HFFc6 (cell line): ENCODE data around the gene INPPL1. TPM values are rescaled to one million over a fixed set of nuclear protein-coding genes. Genes with fewer than 3 reads are reported as not detected.

Experiments
- DNase-seq: peaks from one replicate; pipeline ENCODE4 v3.0.0-alpha.2; 2018
- H3K27ac Mint-ChIP-seq: 2 replicates; pipeline ENCODE4 v1.8.0; 2020; ENCODE audit warnings: mild to moderate bottlenecking, mixed read lengths
- H3K27me3 Mint-ChIP-seq: 2 replicates; pipeline ENCODE4 v1.8.0; 2021; ENCODE audit warnings: mild to moderate bottlenecking, moderate library complexity, mixed read lengths; ENCODE audit not compliant: insufficient read depth
- H3K36me3 Mint-ChIP-seq: 2 replicates; pipeline ENCODE4 v1.8.0; 2021; ENCODE audit warnings: low read depth, mixed read lengths
- H3K4me1 Mint-ChIP-seq: 2 replicates; pipeline ENCODE4 v1.8.0; 2020; ENCODE audit warnings: low read depth, mixed read lengths
- H3K4me3 Mint-ChIP-seq: 2 replicates; pipeline ENCODE4 v1.8.0; 2020; ENCODE audit warnings: mild to moderate bottlenecking, moderate library complexity, mixed read lengths
- H3K9me3 Mint-ChIP-seq: 2 replicates; pipeline ENCODE4 v1.8.0; 2020; ENCODE audit warnings: mild to moderate bottlenecking, mixed read lengths
- CTCF ChIP-seq: fragments of 200-600 bp; sonication (generic); IDR thresholded peaks from 2 replicates; pipeline ENCODE4 v1.5.0; 2021; ENCODE audit warnings: antibody characterized with exemption, mild to moderate bottlenecking
- total RNA-seq, 6 experiments: library from RNA; stranded (reverse); fragmentation: NEBNext Ultra II Directional; extraction: Animal tissue kit (Norgen Biotek cat#: 25700); gene quantifications; 2 replicates in 1 of 6; 3 replicates in 5 of 6; pipeline ENCODE4 v1.2.3, GENCODE V29; 2021

Gene INPPL1
- total RNA-seq, 6 experiments from 2014 or later = 181 to 228 (median 212) TPM

- Mint-ChIP-seq H3K36me3 (peaks cover 4% of the 10 kb centered on the region; the same call in 1 of the 2 replicates), H3K4me1 (peaks cover 20% of the 10 kb centered on the region), H3K9me3 (no peaks in the 10 kb centered on the region), H3K4me3 (no peak overlapping the region), H3K27ac (no peak overlapping the region), H3K27me3 (peaks cover 10% of the 10 kb centered on the region)
- DNase-seq = no peak
- TF ChIP-seq CTCF = no peak
Measured at GRCh38 chr11:72220696-72221363, 3.7 kb upstream of the INPPL1 start.

DNA sequence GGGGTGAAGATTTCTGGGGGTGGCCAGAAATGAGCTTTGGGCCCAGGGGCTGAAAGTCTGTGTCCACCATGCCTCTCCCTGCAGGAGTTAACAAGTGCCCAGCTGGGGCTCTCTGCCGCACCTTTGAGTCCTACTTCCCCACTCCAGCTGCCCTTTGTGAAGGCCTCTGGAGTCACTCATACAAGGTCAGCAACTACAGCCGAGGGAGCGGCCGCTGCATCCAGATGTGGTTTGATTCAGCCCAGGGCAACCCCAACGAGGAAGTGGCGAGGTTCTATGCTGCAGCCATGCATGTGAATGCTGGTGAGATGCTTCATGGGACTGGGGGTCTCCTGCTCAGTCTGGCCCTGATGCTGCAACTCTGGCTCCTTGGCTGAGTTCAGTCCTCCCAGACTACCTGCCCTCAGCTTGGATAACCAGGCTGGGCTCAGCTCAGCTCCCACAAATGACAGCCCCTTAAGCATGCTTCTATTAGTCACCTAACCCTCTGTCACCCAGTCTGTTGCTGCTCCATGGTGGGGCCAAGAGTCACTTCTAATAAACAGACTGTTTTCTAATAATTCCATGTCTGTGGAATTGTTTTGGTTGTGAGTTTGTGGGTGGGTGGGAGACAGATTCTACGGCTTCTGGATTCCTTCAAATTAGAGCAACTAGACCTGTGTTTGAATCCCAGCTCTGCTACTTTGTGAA, 3.0 kb upstream of the INPPL1 start:
- Mint-ChIP-seq H3K4me3 (no peak overlapping the region; the same call in 1 of the 2 replicates), H3K4me1 (peaks cover 26% of the 10 kb centered on the region)
- no peak for TF ChIP-seq CTCF

DNA sequence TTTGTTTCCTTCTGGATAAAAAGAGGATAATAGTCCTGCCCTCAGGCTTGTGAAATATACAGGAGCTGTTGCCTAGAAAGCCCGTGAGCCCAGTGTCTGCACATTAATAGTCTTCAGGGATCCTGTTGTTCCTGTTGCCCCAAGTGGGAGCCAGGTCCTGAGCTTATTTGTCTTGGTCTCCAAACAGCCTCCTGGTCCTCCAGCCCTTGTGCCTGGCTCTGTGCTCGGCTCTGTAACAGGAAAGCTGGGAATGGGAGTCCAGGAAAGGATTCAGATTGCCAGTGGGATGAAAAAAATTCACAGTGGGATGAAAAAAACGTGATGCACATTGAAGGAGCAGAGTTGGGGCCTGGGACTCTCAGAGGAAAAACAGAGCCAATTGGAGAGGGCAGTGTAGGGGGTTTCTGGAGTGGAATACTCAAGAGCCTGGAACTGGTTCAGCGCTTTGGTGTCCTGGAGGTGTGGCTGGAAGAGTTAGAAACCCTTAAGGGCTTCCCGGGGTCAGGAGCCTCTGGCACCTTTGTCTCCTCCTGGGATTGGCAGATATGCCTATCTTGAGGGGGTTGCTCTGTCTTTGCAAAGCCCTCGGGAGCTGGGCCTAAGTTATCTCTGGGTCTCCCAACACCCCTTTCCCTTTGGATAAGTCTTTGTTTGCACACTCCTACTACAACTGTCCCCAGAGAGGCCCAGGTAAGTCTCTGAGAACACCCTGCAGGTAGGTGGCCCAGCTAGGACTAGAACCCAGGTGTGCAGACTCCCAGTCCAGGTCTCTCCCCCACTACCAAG, 2.3 kb upstream of the INPPL1 start:
- TF ChIP-seq CTCF = no peak
- no peaks in the 10 kb centered on the region for H3K9me3 Mint-ChIP-seq
- peaks cover 27% of the 10 kb centered on the region for H3K4me1 Mint-ChIP-seq
- H3K27ac Mint-ChIP-seq = peak overlapping the region; percentile 61; the same call in 1 of the 2 replicates
- H3K4me3 Mint-ChIP-seq = peak overlapping the region; percentile 91
- DNase-seq = no peak
- peaks cover 4% of the 10 kb centered on the region; the same call in 1 of the 2 replicates for H3K36me3 Mint-ChIP-seq
- H3K27me3 Mint-ChIP-seq = peaks cover 2% of the 10 kb centered on the region; the same call in 1 of the 2 replicates

More for the DNA sequence above, 3.0 kb upstream of the INPPL1 start:
- Mint-ChIP-seq H3K27me3 (peaks cover 9% of the 10 kb centered on the region), H3K36me3 (peaks cover 4% of the 10 kb centered on the region; the same call in 1 of the 2 replicates), H3K27ac (no peak overlapping the region), H3K9me3 (no peaks in the 10 kb centered on the region)
- DNase-seq = no peak

DNA sequence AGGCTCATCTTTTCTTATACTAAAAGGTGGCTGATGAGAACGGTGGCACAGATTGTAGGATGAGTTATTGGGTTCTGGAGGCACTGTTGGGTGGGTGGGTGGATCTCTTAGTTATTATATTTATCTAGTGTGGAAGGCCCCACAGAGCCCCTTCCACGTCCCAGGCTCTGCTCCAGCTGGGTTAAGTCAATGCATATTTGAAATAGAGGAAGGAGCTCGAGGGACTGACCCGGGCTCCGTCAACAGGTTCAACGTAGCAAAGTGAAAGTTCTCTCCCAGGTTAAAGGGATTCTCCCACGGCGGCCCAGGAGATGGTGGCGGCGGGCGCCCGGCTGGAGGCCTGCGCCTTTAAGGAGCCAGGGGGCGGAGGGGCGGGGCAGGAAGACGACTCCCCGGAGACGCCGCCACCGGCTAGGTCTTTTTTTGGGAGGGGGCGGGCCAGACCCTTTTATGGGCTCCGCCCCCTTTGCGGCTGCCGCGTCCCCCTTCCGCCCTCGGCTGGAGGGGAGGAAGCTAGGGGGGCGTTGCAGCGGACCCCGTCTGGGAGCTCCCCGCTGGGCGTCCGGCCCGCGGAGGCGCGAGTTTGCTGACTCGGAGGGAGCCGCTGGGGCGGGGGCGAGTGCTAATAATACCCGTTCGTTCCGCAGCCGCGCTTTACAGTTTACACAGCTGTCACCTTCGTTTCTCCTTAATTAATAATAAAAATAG, 1.5 kb upstream of the INPPL1 start:
- Mint-ChIP-seq H3K36me3 (peaks cover 4% of the 10 kb centered on the region; the same call in 1 of the 2 replicates), H3K27me3 (peaks cover 2% of the 10 kb centered on the region; the same call in 1 of the 2 replicates), H3K9me3 (no peaks in the 10 kb centered on the region), H3K27ac (peak overlapping the region; percentile 61), H3K4me1 (peaks cover 27% of the 10 kb centered on the region), H3K4me3 (peak overlapping the region; percentile 91)
- TF ChIP-seq CTCF = peak; percentile 71
- peak; percentile 81 for DNase-seq
